Measurements from ENCODE around the gene RREB1.

The RREB1 gene

GRCh38 chr6:7229376-7230326, 121.9 kb downstream of the RREB1 start:
- H3K27ac ChIP-seq: no peak overlapping the region
- TF ChIP-seq CTCF (conservative IDR thresholded peaks at IDR 0.05): no peak
- TF ChIP-seq ZFX (IDR thresholded peaks at IDR 0.05): no peak

- H3K27ac ChIP-seq: no peak overlapping the region
- TF ChIP-seq ZFX (IDR thresholded peaks at IDR 0.05): no peak
- TF ChIP-seq CTCF (conservative IDR thresholded peaks at IDR 0.05): no peak
Measured at GRCh38 chr6:7230327-7230691, 122.5 kb downstream of the RREB1 start.

GRCh38 chr6:7230956-7231713, 123.4 kb downstream of the RREB1 start:
- no peak for TF ChIP-seq CTCF (conservative IDR thresholded peaks at IDR 0.05)
- TF ChIP-seq ZFX (IDR thresholded peaks at IDR 0.05): no peak

GRCh38 chr6:7232351-7232750, 124.6 kb downstream of the RREB1 start:
- H3K27ac ChIP-seq: no peak overlapping the region
- TF ChIP-seq ZFX (IDR thresholded peaks at IDR 0.05) (no peak), CTCF (conservative IDR thresholded peaks at IDR 0.05) (no peak)

More at GRCh38 chr6:7230956-7231713, 123.4 kb downstream of the RREB1 start:
- H3K27ac ChIP-seq: no peak overlapping the region

- TF ChIP-seq ZFX (IDR thresholded peaks at IDR 0.05) (no peak), CTCF (conservative IDR thresholded peaks at IDR 0.05) (no peak)
- peak overlapping the region; percentile 98 for H3K27ac ChIP-seq
Measured at GRCh38 chr6:7234547-7234946, 126.8 kb downstream of the RREB1 start.

- peak overlapping the region; percentile 98 for H3K27ac ChIP-seq
- no peak for TF ChIP-seq CTCF (conservative IDR thresholded peaks at IDR 0.05)
- TF ChIP-seq ZFX (IDR thresholded peaks at IDR 0.05): no peak
Measured at GRCh38 chr6:7235712-7236305, 128.0 kb downstream of the RREB1 start.
